ENCODE results near the gene FAM200B. TPM values are rescaled to one million over a fixed set of nuclear protein-coding genes. Genes with fewer than 3 reads are reported as not detected.

The FAM200B gene
- total and polyA plus RNA-seq, 2 experiments from 2014 or later = 33.2 to 74.6 TPM

- 87 to 90% methylated on average over 5 of the region's 5 CpGs for WGBS, 2 experiments (ENCODE audit: low coverage in 1 of 2, low lambda C conversion rate in 2 of 2, missing lambda C conversion rate in 2 of 2)
Measured at GRCh38 chr4:15718465-15718864, 36.8 kb downstream of the FAM200B start.

GRCh38 chr4:15718959-15719358 is 37.3 kb downstream of the FAM200B start:
- WGBS, 2 experiments (ENCODE audit: low coverage in 1 of 2, low lambda C conversion rate in 2 of 2, missing lambda C conversion rate in 2 of 2) = 89 to 91% methylated on average over 7 of the region's 7 CpGs
- no peaks in the 10 kb centered on the region for H3K79me2 ChIP-seq (ENCODE audit: insufficient read depth)
- no peak overlapping the region for H3K4me2 ChIP-seq (ENCODE audit: unreplicated experiment)
- H3K9ac ChIP-seq = no peak overlapping the region
- H2AFZ ChIP-seq = no peak overlapping the region
- no peak for TF ChIP-seq EZH2 (IDR thresholded peaks at IDR 0.05; ENCODE audit: insufficient read depth, poor library complexity, severe bottlenecking)
- TF ChIP-seq EZH2phosphoT487 (IDR thresholded peaks at IDR 0.05; ENCODE audit: insufficient read depth, low read depth) = no peak
- H3K27ac ChIP-seq = no peak overlapping the region
- H3K36me3 ChIP-seq (ENCODE audit: low read depth) = no peaks in the 10 kb centered on the region
- in situ Hi-C loops (cut with MboI) = no loop called here
- H3F3A ChIP-seq (ENCODE audit: insufficient read depth) = peaks cover 16% of the 10 kb centered on the region
- H3K9me2 ChIP-seq (ENCODE audit: insufficient read depth) = no peaks in the 10 kb centered on the region
- no peaks in the 10 kb centered on the region for H3K27me3 ChIP-seq (replicated peaks; ENCODE audit: insufficient read depth)
- no peak for DNase-seq
- H3K4me1 ChIP-seq (ENCODE audit: insufficient read depth) = peaks cover 41% of the 10 kb centered on the region
- H3K4me3 ChIP-seq = no peak overlapping the region
- no peaks in the 10 kb centered on the region for H3K9me3 ChIP-seq (ENCODE audit: low read depth)
- H4K20me1 ChIP-seq (ENCODE audit: insufficient read depth) = no peaks in the 10 kb centered on the region

More at GRCh38 chr4:15718465-15718864, 36.8 kb downstream of the FAM200B start:
- Histone ChIP-seq H3K4me2 (ENCODE audit: unreplicated experiment) (no peak overlapping the region), H3K9me3 (ENCODE audit: low read depth) (no peaks in the 10 kb centered on the region), H3F3A (ENCODE audit: insufficient read depth) (peaks cover 16% of the 10 kb centered on the region), H3K9me2 (ENCODE audit: insufficient read depth) (no peaks in the 10 kb centered on the region), H3K36me3 (ENCODE audit: low read depth) (no peaks in the 10 kb centered on the region), H4K20me1 (ENCODE audit: insufficient read depth) (no peaks in the 10 kb centered on the region), H3K4me1 (ENCODE audit: insufficient read depth) (peaks cover 41% of the 10 kb centered on the region), H2AFZ (no peak overlapping the region), H3K79me2 (ENCODE audit: insufficient read depth) (no peaks in the 10 kb centered on the region), H3K27ac (no peak overlapping the region), H3K27me3 (replicated peaks; ENCODE audit: insufficient read depth) (no peaks in the 10 kb centered on the region), H3K9ac (no peak overlapping the region), H3K4me3 (no peak overlapping the region)
- TF ChIP-seq EZH2 (IDR thresholded peaks at IDR 0.05; ENCODE audit: insufficient read depth, poor library complexity, severe bottlenecking) (no peak), EZH2phosphoT487 (IDR thresholded peaks at IDR 0.05; ENCODE audit: insufficient read depth, low read depth) (no peak)
- DNase-seq = no peak
- in situ Hi-C loops (cut with MboI) = no loop called here

DNA sequence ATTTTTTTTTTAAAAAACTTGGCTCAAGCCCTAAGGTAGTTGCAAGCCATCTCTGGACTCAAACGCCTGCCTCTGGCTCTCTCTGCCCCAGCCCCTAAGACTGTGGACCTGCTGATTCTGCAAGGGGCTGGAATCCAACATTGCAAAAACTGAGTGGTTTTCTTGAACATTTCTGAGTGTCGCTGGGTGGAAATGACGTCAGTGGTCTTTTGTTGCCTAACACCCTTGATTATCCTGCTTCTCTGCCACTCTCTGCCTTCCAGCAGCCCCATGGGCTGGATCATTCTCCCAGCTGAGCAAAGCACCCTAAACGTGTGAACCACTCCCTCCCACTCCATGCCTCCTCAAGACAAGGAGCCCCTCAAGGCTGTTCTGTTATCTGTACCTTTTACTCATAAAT is 37.9 kb downstream of the FAM200B start:
- 88 to 92% methylated on average over 4 of the region's 4 CpGs for WGBS, 2 experiments (ENCODE audit: low coverage in 1 of 2, low lambda C conversion rate in 2 of 2, missing lambda C conversion rate in 2 of 2)
- Histone ChIP-seq H2AFZ (no peak overlapping the region), H3K9me2 (ENCODE audit: insufficient read depth) (no peaks in the 10 kb centered on the region), H4K20me1 (ENCODE audit: insufficient read depth) (no peaks in the 10 kb centered on the region), H3K4me1 (ENCODE audit: insufficient read depth) (peaks cover 35% of the 10 kb centered on the region), H3K79me2 (ENCODE audit: insufficient read depth) (no peaks in the 10 kb centered on the region), H3K9ac (no peak overlapping the region), H3K4me3 (no peak overlapping the region), H3K27me3 (replicated peaks; ENCODE audit: insufficient read depth) (no peaks in the 10 kb centered on the region), H3K27ac (no peak overlapping the region), H3K4me2 (ENCODE audit: unreplicated experiment) (no peak overlapping the region), H3F3A (ENCODE audit: insufficient read depth) (peaks cover 16% of the 10 kb centered on the region), H3K9me3 (ENCODE audit: low read depth) (no peaks in the 10 kb centered on the region), H3K36me3 (ENCODE audit: low read depth) (no peaks in the 10 kb centered on the region)
- no peak for TF ChIP-seq EZH2phosphoT487 (IDR thresholded peaks at IDR 0.05; ENCODE audit: insufficient read depth, low read depth)
- TF ChIP-seq EZH2 (IDR thresholded peaks at IDR 0.05; ENCODE audit: insufficient read depth, poor library complexity, severe bottlenecking) = no peak
- in situ Hi-C loops (cut with MboI) = no loop called here
- DNase-seq = no peak

- no peaks in the 10 kb centered on the region for H3K36me3 ChIP-seq (ENCODE audit: low read depth)
- in situ Hi-C loops (cut with MboI) = no loop called here
- TF ChIP-seq EZH2 (IDR thresholded peaks at IDR 0.05; ENCODE audit: insufficient read depth, poor library complexity, severe bottlenecking) (no peak), EZH2phosphoT487 (IDR thresholded peaks at IDR 0.05; ENCODE audit: insufficient read depth, low read depth) (no peak)
- peaks cover 22% of the 10 kb centered on the region for H3K4me1 ChIP-seq (ENCODE audit: insufficient read depth)
- H3K27ac ChIP-seq = no peak overlapping the region
- H3K9me2 ChIP-seq (ENCODE audit: insufficient read depth) = no peaks in the 10 kb centered on the region
- WGBS, 2 experiments (ENCODE audit: low coverage in 1 of 2, low lambda C conversion rate in 2 of 2, missing lambda C conversion rate in 2 of 2) = 85 to 89% methylated on average over 2 of the region's 2 CpGs
- H3F3A ChIP-seq (ENCODE audit: insufficient read depth) = peaks cover 10% of the 10 kb centered on the region
- H2AFZ ChIP-seq = no peak overlapping the region
- no peaks in the 10 kb centered on the region for H3K79me2 ChIP-seq (ENCODE audit: insufficient read depth)
- no peak overlapping the region for H3K4me3 ChIP-seq
- no peak overlapping the region for H3K9ac ChIP-seq
- H4K20me1 ChIP-seq (ENCODE audit: insufficient read depth) = no peaks in the 10 kb centered on the region
- no peaks in the 10 kb centered on the region for H3K27me3 ChIP-seq (replicated peaks; ENCODE audit: insufficient read depth)
- H3K4me2 ChIP-seq (ENCODE audit: unreplicated experiment) = no peak overlapping the region
- H3K9me3 ChIP-seq (ENCODE audit: low read depth) = no peaks in the 10 kb centered on the region
- DNase-seq = no peak
Measured at GRCh38 chr4:15720851-15721250, 39.2 kb downstream of the FAM200B start.

GRCh38 chr4:15725608-15726007 is 44.0 kb downstream of the FAM200B start:
- DNase-seq = no peak
- no peak overlapping the region for H3K4me3 ChIP-seq
- no peak for TF ChIP-seq EZH2phosphoT487 (IDR thresholded peaks at IDR 0.05; ENCODE audit: insufficient read depth, low read depth)
- TF ChIP-seq EZH2 (IDR thresholded peaks at IDR 0.05; ENCODE audit: insufficient read depth, poor library complexity, severe bottlenecking) = no peak
- H3K9me2 ChIP-seq (ENCODE audit: insufficient read depth) = no peaks in the 10 kb centered on the region
- in situ Hi-C loops (cut with MboI) = no loop called here
- H2AFZ ChIP-seq = no peak overlapping the region
- H4K20me1 ChIP-seq (ENCODE audit: insufficient read depth) = no peaks in the 10 kb centered on the region
- H3K27ac ChIP-seq = no peak overlapping the region
- no peaks in the 10 kb centered on the region for H3K79me2 ChIP-seq (ENCODE audit: insufficient read depth)
- no peaks in the 10 kb centered on the region for H3K27me3 ChIP-seq (replicated peaks; ENCODE audit: insufficient read depth)
- no peaks in the 10 kb centered on the region for H3K9me3 ChIP-seq (ENCODE audit: low read depth)
- no peak overlapping the region for H3K4me2 ChIP-seq (ENCODE audit: unreplicated experiment)
- no peaks in the 10 kb centered on the region for H3K36me3 ChIP-seq (ENCODE audit: low read depth)
- 65 to 72% methylated on average over 3 to 4 of the region's 4 CpGs for WGBS, 2 experiments (ENCODE audit: low coverage in 1 of 2, low lambda C conversion rate in 2 of 2, missing lambda C conversion rate in 2 of 2)
- no peaks in the 10 kb centered on the region for H3F3A ChIP-seq (ENCODE audit: insufficient read depth)
- H3K9ac ChIP-seq = no peak overlapping the region
- no peaks in the 10 kb centered on the region for H3K4me1 ChIP-seq (ENCODE audit: insufficient read depth)
